K562 (cell line): ENCODE measurements around the gene VENTX. TPM values are rescaled to one million over a fixed set of nuclear protein-coding genes. Genes with fewer than 3 reads are reported as not detected.

Experiments
- ATAC-seq: fragments of 200-7000 bp; cut with Tn5 transposase; 3 replicates; pipeline ENCODE4 v1.9.1; 2020; ENCODE audit warnings: moderate library complexity
- BruUV-seq: library from RNA; stranded (reverse); fragments of 400-500 nt; replicated peaks from 2 replicates; lab custom pipeline; 2021; lab: Mats Ljungman, UMichigan
- CTCF ChIA-PET: fragments of 300-600 bp; formaldehyde crosslinking; extraction: SDS; loops from one replicate; lab custom pipeline; 2021; ENCODE audit warnings: low intra/inter-chr PET ratio; lab: Yijun Ruan, JAX
- POLR2A ChIA-PET: fragments of 300-600, 350-650 bp; sonication (Branson Sonifier 250); formaldehyde crosslinking; extraction: SDS; loops from one replicate; lab custom pipeline; 2021; ENCODE audit warnings: antibody characterized with exemption, inconsistent platforms; lab: Yijun Ruan, JAX
- DNase-seq, 4 experiments: peaks; one replicate each; pipeline versions ENCODE4 v3.0.0 to v3.0.0-alpha.2; 2011 to 2018; ENCODE audit warnings: low spot score in 3 of 4, mixed read lengths in 3 of 4; ENCODE audit errors: extremely low read depth in 1 of 4
- FAIRE-seq: peaks from 2 replicates; lab custom pipeline; 2011; peaks lifted over from hg19 to GRCh38; lab: Jason Lieb, UNC
- H2AFZ ChIP-seq: 2 replicates; pipeline ENCODE4 v1.6.0; 2011; ENCODE audit warnings: low read depth, low read length, control low read depth, inconsistent platforms
- H3K27ac ChIP-seq: fragments of 200-600 bp; 3 replicates; pipeline ENCODE4 v1.8.0; 2011; ENCODE audit warnings: low read depth, mild to moderate bottlenecking, control low read depth, inconsistent platforms, low read length, moderate library complexity, mixed read lengths; ENCODE audit errors: extremely low read depth
- H3K27me3 ChIP-seq, 2 experiments: fragments of 300-600 bp in 1 of 2; 2 replicates in 1 of 2; 3 replicates in 1 of 2; pipeline versions ENCODE4 v1.6.0 to v1.8.0; 2011; ENCODE audit warnings: inconsistent platforms in 2 of 2, low read length in 2 of 2, mild to moderate bottlenecking in 1 of 2, mixed read lengths in 1 of 2, moderate library complexity in 1 of 2; ENCODE audit not compliant: control insufficient read depth in 2 of 2, insufficient read depth in 2 of 2
- H3K36me3 ChIP-seq: fragments of 300-600 bp; 3 replicates; pipeline ENCODE4 v1.8.0; 2011; ENCODE audit warnings: mild to moderate bottlenecking, low read length, inconsistent platforms; ENCODE audit not compliant: control insufficient read depth, insufficient read depth
- H3K4me1 ChIP-seq, 2 experiments: fragments of 200-600 bp in 1 of 2; replicated peaks in 1 of 2; 2 replicates in 1 of 2; 3 replicates in 1 of 2; pipeline versions ENCODE4 v1.5.1 to v1.8.0; 2011; ENCODE audit warnings: inconsistent platforms in 2 of 2, low read length in 2 of 2, mild to moderate bottlenecking in 1 of 2, mixed read lengths in 1 of 2, moderate library complexity in 1 of 2; ENCODE audit not compliant: control insufficient read depth in 2 of 2, insufficient read depth in 2 of 2
- H3K4me2 ChIP-seq: 2 replicates; pipeline ENCODE4 v1.6.1; 2011; ENCODE audit warnings: low read length, control low read depth, inconsistent platforms, mixed read lengths; ENCODE audit not compliant: insufficient read depth
- H3K4me3 ChIP-seq: fragments of 200-600 bp; sonication (generic), shearing (Covaris generic); 2 replicates; pipeline ENCODE4 v1.5.1; 2016; ENCODE audit warnings: control low read depth, inconsistent platforms
- H3K79me2 ChIP-seq: fragments of 200-600 bp; 3 replicates; pipeline ENCODE4 v1.8.0; 2011; ENCODE audit warnings: low read length, inconsistent platforms; ENCODE audit not compliant: control insufficient read depth, insufficient read depth
- H3K9ac ChIP-seq, 2 experiments: 2 replicates each; pipeline versions ENCODE4 v1.6.0 to v1.6.1; 2011; ENCODE audit warnings: low read depth in 2 of 2, low read length in 2 of 2, control low read depth in 1 of 2, inconsistent platforms in 1 of 2, mild to moderate bottlenecking in 1 of 2, mixed read lengths in 1 of 2; ENCODE audit not compliant: insufficient read depth in 1 of 2
- H3K9me1 ChIP-seq: one replicate; pipeline ENCODE4 v1.6.0; 2011; ENCODE audit warnings: inconsistent platforms, mild to moderate bottlenecking, low read length, moderate library complexity; ENCODE audit not compliant: control insufficient read depth, insufficient read depth
- H3K9me3 ChIP-seq: replicated peaks from 2 replicates; pipeline ENCODE4 v1.5.1; 2011; ENCODE audit warnings: low read depth, low read length, inconsistent platforms; ENCODE audit not compliant: control insufficient read depth, insufficient read depth
- H4K20me1 ChIP-seq: replicated peaks from 2 replicates; pipeline ENCODE4 v1.6.1; 2011; ENCODE audit warnings: low read length, inconsistent platforms, mixed read lengths; ENCODE audit not compliant: control insufficient read depth, insufficient read depth
- CSDE1 ChIP-seq, 2 experiments: fragments of 450-650 bp; IDR thresholded peaks; 2 replicates each; pipeline ENCODE4 v1.6.1; 2016; ENCODE audit warnings: mild to moderate bottlenecking in 1 of 2
- FOXM1 ChIP-seq, 2 experiments: fragments of 450-650 bp in 1 of 2; sonication (generic) in 1 of 2; formaldehyde crosslinking in 1 of 2; IDR thresholded peaks; 2 replicates each; pipeline versions ENCODE4 v1.6.1 to v1.9.0; 2017 to 2022; ENCODE audit warnings: low read depth in 2 of 2, mild to moderate bottlenecking in 2 of 2, missing genetic modification reagents in 1 of 2, moderate library complexity in 1 of 2
- HSF4 ChIP-seq: fragments of 250-450 bp; sonication (Bioruptor Pico); IDR thresholded peaks from 2 replicates; pipeline ENCODE4 v2.1.2; 2022; ENCODE audit warnings: mild to moderate bottlenecking, moderate library complexity, borderline replicate concordance
- PHF21A ChIP-seq: fragments of 450-650 bp; IDR thresholded peaks from 2 replicates; pipeline ENCODE4 v1.6.1; 2017; ENCODE audit warnings: low read depth, borderline replicate concordance
- TAF1 ChIP-seq: IDR thresholded peaks from 2 replicates; pipeline ENCODE4 v1.6.1; 2011; ENCODE audit warnings: mild to moderate bottlenecking, low read length, moderate library complexity; ENCODE audit not compliant: insufficient read depth, control insufficient read depth, severe bottlenecking; ENCODE audit errors: extremely low read depth
- TEAD4 ChIP-seq, 2 experiments: sonication (generic) in 1 of 2; formaldehyde crosslinking in 1 of 2; IDR thresholded peaks; 2 replicates each; pipeline versions ENCODE4 v1.6.1 to v1.8.0; 2012 to 2022; ENCODE audit warnings: borderline replicate concordance in 1 of 2, inconsistent platforms in 1 of 2, low read length in 1 of 2, mild to moderate bottlenecking in 1 of 2, missing genetic modification reagents in 1 of 2
- ZFP1 ChIP-seq: fragments of 450-650 bp; formaldehyde crosslinking; IDR thresholded peaks from 2 replicates; pipeline ENCODE4 v1.4.0; 2020; ENCODE audit warnings: mild to moderate bottlenecking, mixed read lengths
- ZNF146 ChIP-seq: IDR thresholded peaks from one replicate; pipeline ENCODE4 v1.6.1; 2018; ENCODE audit warnings: missing compliant biosample characterization; ENCODE audit not compliant: unreplicated experiment
- WGBS: fragments of 100-300 bp; shearing (Covaris generic); methylation state at CpG from one replicate; pipeline ENCODE4 v1.1.6; 2016; ENCODE audit warnings: low coverage, mixed read lengths; ENCODE audit not compliant: insufficient coverage; ENCODE audit errors: missing lambda C conversion rate; 5-methylcytosine and 5-hydroxymethylcytosine counted together
- in situ Hi-C: fragments of 300-500 bp; cut with MboI; formaldehyde crosslinking; loops from 4 replicates; pipeline ENCODE4 v1.15.0; 2018; ENCODE audit warnings: inconsistent platforms, mixed read lengths
- intact Hi-C: fragments of 100-400 bp; cut with micrococcal nuclease; formaldehyde crosslinking; loops from 2 replicates; pipeline ENCODE4 v1.14.2; 2022
- polyA plus RNA-seq, 8 experiments: library from polyadenylated mRNA; depleted of rRNA in 4 of 8; stranded (reverse) in 5 of 8; unstranded in 3 of 8; fragments of >200 nt; fragmentation: Nextera tagmentation in 2 of 8; fragmentation: Illumina TruSeq in 1 of 8; extraction: Ambion mirVana in 2 of 8; extraction: Trizol in 1 of 8; gene quantifications; 2 replicates each; pipeline versions ENCODE4 v1.2.1 to v1.2.3, GENCODE V29; 2011 to 2014; ENCODE audit warnings: inconsistent platforms in 1 of 8, missing spikeins in 1 of 8
- total RNA-seq, 7 experiments: library from RNA; depleted of rRNA in 6 of 7; stranded (reverse); fragments of >200 nt in 6 of 7; fragmentation: Illumina TruSeq in 2 of 7; extraction: Trizol in 2 of 7; gene quantifications; 2 replicates each; pipeline versions ENCODE4 v1.2.1 to v1.2.3, GENCODE V29; 2011 to 2021; ENCODE audit warnings: low replicate concordance in 1 of 7
- TF ChIP-seq, protein P1 (sequence below), 2 experiments: fragments of 450-650 bp in 1 of 2; sonication (generic) in 1 of 2; formaldehyde crosslinking in 1 of 2; IDR thresholded peaks in 1 of 2; conservative IDR thresholded peaks in 1 of 2; 2 replicates each; pipeline versions ENCODE4 v1.6.1 to v1.8.1; 2016 to 2023; ENCODE audit warnings: mild to moderate bottlenecking in 2 of 2, moderate library complexity in 2 of 2, inconsistent platforms in 1 of 2, missing genetic modification reagents in 1 of 2
- TF ChIP-seq, protein P2 (sequence below): fragments of 450-650 bp; formaldehyde crosslinking; IDR thresholded peaks from 2 replicates; pipeline ENCODE4 v1.4.0; 2020; ENCODE audit warnings: mild to moderate bottlenecking, moderate library complexity
- TF ChIP-seq, protein P3 (sequence below), 2 experiments: fragments of 450-650 bp; IDR thresholded peaks; 2 replicates each; pipeline ENCODE4 v1.6.1; 2018; ENCODE audit warnings: mild to moderate bottlenecking in 2 of 2, low read depth in 1 of 2; ENCODE audit not compliant: partially characterized antibody in 2 of 2

The VENTX gene
- total and polyA plus RNA-seq, 9 of the 15 experiments (the other 6 are each of a cell fraction or from before 2014, with no cell fraction given) = 0.07 to 0.70 (median 0.20) TPM; not detected in 1

DNA sequence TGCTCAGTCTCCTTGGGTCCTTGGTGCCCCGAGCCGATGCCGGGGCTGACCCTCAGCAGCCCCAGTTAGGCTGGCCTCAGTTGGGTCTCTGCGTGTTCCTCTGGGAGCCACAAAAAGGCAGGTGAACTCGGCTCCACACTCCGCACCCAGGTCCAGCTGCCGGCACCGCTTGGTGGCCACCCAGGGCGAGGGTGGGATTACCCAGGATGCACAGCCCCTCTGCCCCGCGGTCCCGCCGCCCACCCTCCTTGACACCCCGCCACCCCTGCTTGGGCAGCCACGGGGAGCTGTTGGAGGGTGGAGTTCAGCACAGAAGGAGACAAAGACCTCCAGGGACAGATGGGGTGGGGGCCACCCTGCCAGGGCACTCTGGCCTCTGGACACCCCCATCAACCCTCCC, 17.7 kb downstream of the VENTX start (continued):
- TF ChIP-seq, protein P1, sequence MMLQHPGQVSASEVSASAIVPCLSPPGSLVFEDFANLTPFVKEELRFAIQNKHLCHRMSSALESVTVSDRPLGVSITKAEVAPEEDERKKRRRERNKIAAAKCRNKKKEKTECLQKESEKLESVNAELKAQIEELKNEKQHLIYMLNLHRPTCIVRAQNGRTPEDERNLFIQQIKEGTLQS (IDR thresholded peaks at IDR 0.05) = no peak
- TF ChIP-seq, protein P1 (CRISPR knock-in tag; conservative IDR thresholded peaks at IDR 0.05) = no peak
- TF ChIP-seq, protein P2, sequence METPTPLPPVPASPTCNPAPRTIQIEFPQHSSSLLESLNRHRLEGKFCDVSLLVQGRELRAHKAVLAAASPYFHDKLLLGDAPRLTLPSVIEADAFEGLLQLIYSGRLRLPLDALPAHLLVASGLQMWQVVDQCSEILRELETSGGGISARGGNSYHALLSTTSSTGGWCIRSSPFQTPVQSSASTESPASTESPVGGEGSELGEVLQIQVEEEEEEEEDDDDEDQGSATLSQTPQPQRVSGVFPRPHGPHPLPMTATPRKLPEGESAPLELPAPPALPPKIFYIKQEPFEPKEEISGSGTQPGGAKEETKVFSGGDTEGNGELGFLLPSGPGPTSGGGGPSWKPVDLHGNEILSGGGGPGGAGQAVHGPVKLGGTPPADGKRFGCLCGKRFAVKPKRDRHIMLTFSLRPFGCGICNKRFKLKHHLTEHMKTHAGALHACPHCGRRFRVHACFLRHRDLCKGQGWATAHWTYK (CRISPR knock-in tag) = no peak
- TF ChIP-seq ZFP1 (no peak), ZNF146 (CRISPR knock-in tag) (no peak), CSDE1 (IDR thresholded peaks at IDR 0.05) (no peak), FOXM1 (IDR thresholded peaks at IDR 0.05; ENCODE audit: low read depth) (no peak), FOXM1 (CRISPR knock-in tag; IDR thresholded peaks at IDR 0.05; ENCODE audit: low read depth) (no peak)

DNA sequence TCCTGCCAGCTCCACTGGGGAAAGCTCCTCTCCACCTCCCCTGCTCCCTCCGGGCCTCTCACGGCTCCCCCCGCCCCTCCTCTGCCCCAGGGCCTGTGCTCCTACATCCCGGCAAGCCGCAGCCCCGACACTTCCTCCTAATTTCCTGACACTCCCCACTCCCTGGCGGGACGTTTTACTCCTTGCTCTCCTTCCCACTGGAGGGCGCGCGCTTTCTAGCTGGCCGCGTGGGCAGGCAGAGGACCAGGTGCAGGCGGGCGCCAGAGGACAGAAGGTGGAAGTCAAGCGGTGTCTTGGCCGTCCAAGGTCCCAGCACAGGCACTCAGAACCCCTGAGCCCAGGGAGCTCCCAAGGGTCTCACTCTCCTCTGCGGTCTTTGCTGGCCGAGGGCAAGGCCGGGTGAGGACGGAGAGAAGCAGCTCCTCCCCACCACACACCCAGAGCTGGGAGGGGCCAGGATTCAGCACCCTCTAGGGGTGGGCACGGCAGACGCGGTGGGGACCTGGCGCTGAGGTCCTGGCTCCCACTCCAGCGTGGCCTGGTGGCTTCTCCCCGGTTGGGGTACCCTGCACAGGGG, 19.9 kb downstream of the VENTX start:
- no peaks in the 10 kb centered on the region for H3K79me2 ChIP-seq
- ATAC-seq (peak; percentile 71), FAIRE-seq (peak; percentile 64), DNase-seq (peak; percentile 53 to 77 (median 58))
- no peak overlapping the region for H3K4me3 ChIP-seq
- CTCF ChIA-PET = interaction anchor here (0.5 kb wide), 1 partner anchor 61 kb away, joined by 3 read pairs; no protein-coding TSS in a partner anchor
- no peaks in the 10 kb centered on the region for H3K36me3 ChIP-seq
- no peaks in the 10 kb centered on the region for H3K9me1 ChIP-seq
- H2AFZ ChIP-seq = peak overlapping the region; percentile 75
- no peaks in the 10 kb centered on the region for H3K9me3 ChIP-seq
- H3K27me3 ChIP-seq = no peaks in the 10 kb centered on the region
- H3K4me1 ChIP-seq = peaks cover 2 to 69% of the 10 kb centered on the region in 2 experiments; a peak in 3 of 5 replicates
- H3K27ac ChIP-seq = no peak overlapping the region; the same call in 1 of the 3 replicates
- H3K4me2 ChIP-seq = peak overlapping the region; percentile 68
- BruUV-seq = no TSS peak
- peak overlapping the region; percentile 8 to 88; a peak in 3 of 4 replicates for H3K9ac ChIP-seq
- in situ Hi-C loops = no loop called here
- POLR2A ChIA-PET = interaction anchor here (0.6 to 4.6 kb wide), 6 partner anchors 9 to 331 kb away, joined by 3 to 18 read pairs (median 5); no protein-coding TSS in a partner anchor
- intact Hi-C loops = no loop called here
- H4K20me1 ChIP-seq = no peaks in the 10 kb centered on the region
- WGBS = 3% methylated on average over 18 of the region's 27 CpGs
- TF ChIP-seq, protein P3, sequence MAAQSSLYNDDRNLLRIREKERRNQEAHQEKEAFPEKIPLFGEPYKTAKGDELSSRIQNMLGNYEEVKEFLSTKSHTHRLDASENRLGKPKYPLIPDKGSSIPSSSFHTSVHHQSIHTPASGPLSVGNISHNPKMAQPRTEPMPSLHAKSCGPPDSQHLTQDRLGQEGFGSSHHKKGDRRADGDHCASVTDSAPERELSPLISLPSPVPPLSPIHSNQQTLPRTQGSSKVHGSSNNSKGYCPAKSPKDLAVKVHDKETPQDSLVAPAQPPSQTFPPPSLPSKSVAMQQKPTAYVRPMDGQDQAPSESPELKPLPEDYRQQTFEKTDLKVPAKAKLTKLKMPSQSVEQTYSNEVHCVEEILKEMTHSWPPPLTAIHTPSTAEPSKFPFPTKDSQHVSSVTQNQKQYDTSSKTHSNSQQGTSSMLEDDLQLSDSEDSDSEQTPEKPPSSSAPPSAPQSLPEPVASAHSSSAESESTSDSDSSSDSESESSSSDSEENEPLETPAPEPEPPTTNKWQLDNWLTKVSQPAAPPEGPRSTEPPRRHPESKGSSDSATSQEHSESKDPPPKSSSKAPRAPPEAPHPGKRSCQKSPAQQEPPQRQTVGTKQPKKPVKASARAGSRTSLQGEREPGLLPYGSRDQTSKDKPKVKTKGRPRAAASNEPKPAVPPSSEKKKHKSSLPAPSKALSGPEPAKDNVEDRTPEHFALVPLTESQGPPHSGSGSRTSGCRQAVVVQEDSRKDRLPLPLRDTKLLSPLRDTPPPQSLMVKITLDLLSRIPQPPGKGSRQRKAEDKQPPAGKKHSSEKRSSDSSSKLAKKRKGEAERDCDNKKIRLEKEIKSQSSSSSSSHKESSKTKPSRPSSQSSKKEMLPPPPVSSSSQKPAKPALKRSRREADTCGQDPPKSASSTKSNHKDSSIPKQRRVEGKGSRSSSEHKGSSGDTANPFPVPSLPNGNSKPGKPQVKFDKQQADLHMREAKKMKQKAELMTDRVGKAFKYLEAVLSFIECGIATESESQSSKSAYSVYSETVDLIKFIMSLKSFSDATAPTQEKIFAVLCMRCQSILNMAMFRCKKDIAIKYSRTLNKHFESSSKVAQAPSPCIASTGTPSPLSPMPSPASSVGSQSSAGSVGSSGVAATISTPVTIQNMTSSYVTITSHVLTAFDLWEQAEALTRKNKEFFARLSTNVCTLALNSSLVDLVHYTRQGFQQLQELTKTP (IDR thresholded peaks at IDR 0.05; ENCODE audit: low read depth in 1 of 2, partially characterized antibody in 2 of 2) = no peak
- no peak for TF ChIP-seq HSF4
- TF ChIP-seq TAF1 = peak; percentile 14
- TF ChIP-seq TEAD4 (IDR thresholded peaks at IDR 0.05; ENCODE audit: low read length) = 0 out of 2 replicates have a peak, but pooled peaks have one; percentile 13
- TF ChIP-seq TEAD4 (CRISPR knock-in tag; IDR thresholded peaks at IDR 0.05; ENCODE audit: borderline replicate concordance) = no peak
- TF ChIP-seq PHF21A = no peak
